Measurements from ENCODE around the gene RSRC1. TPM values are rescaled to one million over a fixed set of nuclear protein-coding genes. Genes with fewer than 3 reads are reported as not detected.

RSRC1 gene
- total RNA-seq, 3 donors from 2014 or later: 26.6 to 41.9 (median 29.9) TPM

GRCh38 chr3:158452334-158452733 is 342.4 kb downstream of the RSRC1 start:
- no peaks in the 10 kb centered on the region for H3K36me3 ChIP-seq (ENCODE audit: low read depth)
- intact Hi-C loops (cut with DNase I, micrococcal nuclease): no loop called here
- TF ChIP-seq, protein P1, sequence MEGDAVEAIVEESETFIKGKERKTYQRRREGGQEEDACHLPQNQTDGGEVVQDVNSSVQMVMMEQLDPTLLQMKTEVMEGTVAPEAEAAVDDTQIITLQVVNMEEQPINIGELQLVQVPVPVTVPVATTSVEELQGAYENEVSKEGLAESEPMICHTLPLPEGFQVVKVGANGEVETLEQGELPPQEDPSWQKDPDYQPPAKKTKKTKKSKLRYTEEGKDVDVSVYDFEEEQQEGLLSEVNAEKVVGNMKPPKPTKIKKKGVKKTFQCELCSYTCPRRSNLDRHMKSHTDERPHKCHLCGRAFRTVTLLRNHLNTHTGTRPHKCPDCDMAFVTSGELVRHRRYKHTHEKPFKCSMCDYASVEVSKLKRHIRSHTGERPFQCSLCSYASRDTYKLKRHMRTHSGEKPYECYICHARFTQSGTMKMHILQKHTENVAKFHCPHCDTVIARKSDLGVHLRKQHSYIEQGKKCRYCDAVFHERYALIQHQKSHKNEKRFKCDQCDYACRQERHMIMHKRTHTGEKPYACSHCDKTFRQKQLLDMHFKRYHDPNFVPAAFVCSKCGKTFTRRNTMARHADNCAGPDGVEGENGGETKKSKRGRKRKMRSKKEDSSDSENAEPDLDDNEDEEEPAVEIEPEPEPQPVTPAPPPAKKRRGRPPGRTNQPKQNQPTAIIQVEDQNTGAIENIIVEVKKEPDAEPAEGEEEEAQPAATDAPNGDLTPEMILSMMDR (IDR thresholded peaks at IDR 0.05): no peak
- no peaks in the 10 kb centered on the region for H3K9me3 ChIP-seq
- no peaks in the 10 kb centered on the region for H3K4me1 ChIP-seq (ENCODE audit: low read depth)
- no peak for DNase-seq
- no peak overlapping the region for H3K4me3 ChIP-seq
- ATAC-seq: no peak

GRCh38 chr3:158453004-158453403 is 343.1 kb downstream of the RSRC1 start:
- TF ChIP-seq, protein P1 (IDR thresholded peaks at IDR 0.05): no peak
- H3K36me3 ChIP-seq (ENCODE audit: low read depth): no peaks in the 10 kb centered on the region
- no peaks in the 10 kb centered on the region for H3K4me1 ChIP-seq (ENCODE audit: low read depth)
- no peak for ATAC-seq
- intact Hi-C loops (cut with DNase I, micrococcal nuclease): no loop called here
- H3K4me3 ChIP-seq: no peak overlapping the region
- DNase-seq: no peak
- no peaks in the 10 kb centered on the region for H3K9me3 ChIP-seq

GRCh38 chr3:158453865-158454264 is 344.0 kb downstream of the RSRC1 start:
- Histone ChIP-seq H3K4me3 (no peak overlapping the region), H3K9me3 (no peaks in the 10 kb centered on the region), H3K36me3 (ENCODE audit: low read depth) (no peaks in the 10 kb centered on the region), H3K4me1 (ENCODE audit: low read depth) (no peaks in the 10 kb centered on the region)
- TF ChIP-seq, protein P1 (IDR thresholded peaks at IDR 0.05): no peak
- DNase-seq (no peak), ATAC-seq (no peak)
- intact Hi-C loops (cut with DNase I, micrococcal nuclease): no loop called here

- ATAC-seq: no peak
- Histone ChIP-seq H3K4me3 (no peak overlapping the region), H3K4me1 (ENCODE audit: low read depth) (no peaks in the 10 kb centered on the region), H3K36me3 (ENCODE audit: low read depth) (no peaks in the 10 kb centered on the region), H3K9me3 (no peaks in the 10 kb centered on the region)
- DNase-seq: no peak
- TF ChIP-seq, protein P1 (IDR thresholded peaks at IDR 0.05): no peak
- intact Hi-C loops (cut with DNase I, micrococcal nuclease): no loop called here
Observed at GRCh38 chr3:158455406-158455805, 345.5 kb downstream of the RSRC1 start.

GRCh38 chr3:158456114-158456513 is 346.2 kb downstream of the RSRC1 start:
- H3K4me1 ChIP-seq (ENCODE audit: low read depth): no peaks in the 10 kb centered on the region
- H3K36me3 ChIP-seq (ENCODE audit: low read depth): no peaks in the 10 kb centered on the region
- TF ChIP-seq, protein P1 (IDR thresholded peaks at IDR 0.05): no peak
- intact Hi-C loops (cut with DNase I, micrococcal nuclease): no loop called here
- H3K4me3 ChIP-seq: no peak overlapping the region
- no peaks in the 10 kb centered on the region for H3K9me3 ChIP-seq
- no peak for ATAC-seq
- no peak for DNase-seq

- no peak for DNase-seq
- Histone ChIP-seq H3K36me3 (ENCODE audit: low read depth) (no peaks in the 10 kb centered on the region), H3K4me1 (ENCODE audit: low read depth) (no peaks in the 10 kb centered on the region), H3K9me3 (no peaks in the 10 kb centered on the region), H3K4me3 (no peak overlapping the region)
- TF ChIP-seq, protein P1 (IDR thresholded peaks at IDR 0.05): no peak
- intact Hi-C loops (cut with DNase I, micrococcal nuclease): no loop called here
- no peak for ATAC-seq
Observed at GRCh38 chr3:158458464-158458863, 348.6 kb downstream of the RSRC1 start.
